Right lobe of liver (tissue), 4 donors: Measurements from ENCODE around the gene RAP1GAP.

Experiments
- POLR2A ChIP-seq: fragments of 450-650 bp; IDR thresholded peaks from one replicate; pipeline ENCODE4 v1.6.1; 2017; ENCODE audit warnings: antibody characterized with exemption, mild to moderate bottlenecking
- TF ChIP-seq, protein P1 (sequence below), 4 donors: fragments of 200-600 bp in 3 of 4; fragments of 450-650 bp in 1 of 4; IDR thresholded peaks; one replicate each; pipeline versions ENCODE4 v1.5.1 to v1.8.0; 2016 to 2022; ENCODE audit warnings: antibody characterized with exemption in 4 of 4, mild to moderate bottlenecking in 2 of 4
- donor health status: DM: no; HTN: no; CAD: no.
- donor health status: DM: no; HTN: no; CAD: no.
- donor health status: DM: no; HTN: yes; CAD: no.

DNA sequence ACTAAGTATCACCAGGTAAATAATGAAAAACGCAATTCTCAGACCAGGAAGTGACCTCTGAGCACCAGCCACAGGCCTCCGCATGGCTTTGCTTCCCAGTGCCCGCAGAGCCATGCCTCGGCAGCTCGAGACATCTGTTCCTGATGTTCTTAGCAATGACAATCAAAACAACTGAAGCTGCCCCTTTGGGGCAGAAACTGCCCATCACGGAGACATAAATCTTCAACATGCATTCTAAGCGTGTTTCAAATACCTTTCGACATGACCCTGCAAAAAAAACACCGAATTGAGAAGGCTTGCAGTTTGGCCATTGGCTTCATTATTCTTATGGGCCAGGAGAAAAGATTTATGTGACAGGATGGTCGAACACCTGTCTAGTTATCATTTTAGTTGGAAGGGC is 5.8 kb upstream of the RAP1GAP start:
- no peak for TF ChIP-seq POLR2A
- TF ChIP-seq, protein P1, sequence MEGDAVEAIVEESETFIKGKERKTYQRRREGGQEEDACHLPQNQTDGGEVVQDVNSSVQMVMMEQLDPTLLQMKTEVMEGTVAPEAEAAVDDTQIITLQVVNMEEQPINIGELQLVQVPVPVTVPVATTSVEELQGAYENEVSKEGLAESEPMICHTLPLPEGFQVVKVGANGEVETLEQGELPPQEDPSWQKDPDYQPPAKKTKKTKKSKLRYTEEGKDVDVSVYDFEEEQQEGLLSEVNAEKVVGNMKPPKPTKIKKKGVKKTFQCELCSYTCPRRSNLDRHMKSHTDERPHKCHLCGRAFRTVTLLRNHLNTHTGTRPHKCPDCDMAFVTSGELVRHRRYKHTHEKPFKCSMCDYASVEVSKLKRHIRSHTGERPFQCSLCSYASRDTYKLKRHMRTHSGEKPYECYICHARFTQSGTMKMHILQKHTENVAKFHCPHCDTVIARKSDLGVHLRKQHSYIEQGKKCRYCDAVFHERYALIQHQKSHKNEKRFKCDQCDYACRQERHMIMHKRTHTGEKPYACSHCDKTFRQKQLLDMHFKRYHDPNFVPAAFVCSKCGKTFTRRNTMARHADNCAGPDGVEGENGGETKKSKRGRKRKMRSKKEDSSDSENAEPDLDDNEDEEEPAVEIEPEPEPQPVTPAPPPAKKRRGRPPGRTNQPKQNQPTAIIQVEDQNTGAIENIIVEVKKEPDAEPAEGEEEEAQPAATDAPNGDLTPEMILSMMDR (IDR thresholded peaks at IDR 0.05) = no peak
